PC-3 (cell line): ENCODE results near the gene BMP2K. TPM values are rescaled to one million over a fixed set of nuclear protein-coding genes. Genes with fewer than 3 reads are reported as not detected.

Source experiments
- ATAC-seq: fragments of 200-7000 bp; cut with Tn5 transposase; 2 replicates; pipeline ENCODE4 v1.9.1; 2020; ENCODE audit warnings: mild to moderate bottlenecking, moderate library complexity
- BruUV-seq: library from RNA; stranded (reverse); fragments of 400-500 nt; replicated peaks from 2 replicates; lab custom pipeline; 2021; lab: Mats Ljungman, UMichigan
- CTCF ChIA-PET: fragments of 300-600 bp; sonication (Branson Sonifier 250); formaldehyde crosslinking; loops from one replicate; lab custom pipeline; 2022; ENCODE audit warnings: antibody characterized with exemption; lab: Charles Lee
- POLR2A ChIA-PET: fragments of 300-600 bp; sonication (Branson Sonifier 250); formaldehyde crosslinking; loops from one replicate; lab custom pipeline; 2022; ENCODE audit warnings: antibody characterized with exemption; ENCODE audit not compliant: unreplicated experiment; lab: Charles Lee
- DNase-seq: peaks from one replicate; pipeline ENCODE4 v3.0.0-alpha.2; 2015
- H2AFZ ChIP-seq: fragments of 300-600 bp; sonication (generic); 2 replicates; pipeline ENCODE4 v1.6.0; 2016; ENCODE audit warnings: antibody characterized with exemption, low read length
- H3F3A ChIP-seq: fragments of 300-600 bp; sonication (generic); one replicate; pipeline ENCODE4 v1.6.0; 2017; ENCODE audit warnings: antibody characterized with exemption, low read length, control low read depth, mild to moderate bottlenecking; ENCODE audit not compliant: unreplicated experiment
- H3K27ac ChIP-seq: fragments of 300-600 bp; sonication (generic); 2 replicates; pipeline ENCODE4 v1.5.1; 2016; ENCODE audit warnings: mild to moderate bottlenecking, low read length
- H3K27me3 ChIP-seq: fragments of 300-600 bp; sonication (generic); 2 replicates; pipeline ENCODE4 v1.6.1; 2016; ENCODE audit warnings: low read length, mixed read lengths
- H3K36me3 ChIP-seq: fragments of 300-600 bp; sonication (generic); 2 replicates; pipeline ENCODE4 v1.6.1; 2016; ENCODE audit warnings: low read depth, mixed run types, low read length, mixed read lengths
- H3K4me1 ChIP-seq: fragments of 300-600 bp; sonication (generic); 2 replicates; pipeline ENCODE4 v1.5.1; 2016; ENCODE audit warnings: low read length; ENCODE audit not compliant: insufficient read depth
- H3K4me2 ChIP-seq: fragments of 300-600 bp; sonication (generic); 2 replicates; pipeline ENCODE4 v1.6.0; 2016; ENCODE audit warnings: low read length
- H3K4me3 ChIP-seq: fragments of 300-600 bp; sonication (generic); 2 replicates; pipeline ENCODE4 v1.5.1; 2016; ENCODE audit warnings: mild to moderate bottlenecking, low read length, mixed read lengths
- H3K79me2 ChIP-seq: fragments of 300-600 bp; sonication (generic); 2 replicates; pipeline ENCODE4 v1.6.1; 2017; ENCODE audit warnings: low read length, mixed read lengths
- H3K9ac ChIP-seq: fragments of 300-600 bp; sonication (generic); 2 replicates; pipeline ENCODE4 v1.6.0; 2016; ENCODE audit warnings: mild to moderate bottlenecking, low read length
- H3K9me2 ChIP-seq: fragments of 300-600 bp; sonication (generic); replicated peaks from 2 replicates; pipeline ENCODE4 v1.6.1; 2016; ENCODE audit warnings: mixed run types, low read length, mixed read lengths
- H3K9me3 ChIP-seq: fragments of 300-600 bp; sonication (generic); 2 replicates; pipeline ENCODE4 v1.6.1; 2016; ENCODE audit warnings: low read length, mixed read lengths
- H4K20me1 ChIP-seq: fragments of 300-600 bp; sonication (generic); 2 replicates; pipeline ENCODE4 v1.6.1; 2016; ENCODE audit warnings: low read length, mixed read lengths
- EZH2 ChIP-seq: fragments of 300-600 bp; sonication (generic); IDR thresholded peaks from one replicate; pipeline ENCODE4 v1.6.1; 2017; ENCODE audit warnings: antibody characterized with exemption, mild to moderate bottlenecking, low read length; ENCODE audit not compliant: unreplicated experiment
- EZH2phosphoT487 ChIP-seq: fragments of 300-600 bp; sonication (generic); IDR thresholded peaks from 2 replicates; pipeline ENCODE4 v1.6.1; 2018; ENCODE audit warnings: mild to moderate bottlenecking, antibody characterized with exemption, low read length, borderline replicate concordance
- intact Hi-C: fragments of 100-400 bp; cut with micrococcal nuclease; formaldehyde crosslinking; loops from 2 replicates; pipeline ENCODE4 v1.9.0; 2023
- total RNA-seq: library from RNA; depleted of rRNA; stranded (reverse); fragments of >200 nt; gene quantifications from 2 replicates; pipeline ENCODE4 v1.2.3, GENCODE V29; 2014
- TF ChIP-seq, protein P1 (sequence below): fragments of 300-600 bp; sonication (generic); conservative IDR thresholded peaks from 2 replicates; pipeline ENCODE4 v1.5.1; 2017; ENCODE audit warnings: antibody characterized with exemption, low read depth, mild to moderate bottlenecking, low read length

BMP2K gene
- total RNA-seq, 1 experiment from 2014 or later = 24.5 TPM

DNA sequence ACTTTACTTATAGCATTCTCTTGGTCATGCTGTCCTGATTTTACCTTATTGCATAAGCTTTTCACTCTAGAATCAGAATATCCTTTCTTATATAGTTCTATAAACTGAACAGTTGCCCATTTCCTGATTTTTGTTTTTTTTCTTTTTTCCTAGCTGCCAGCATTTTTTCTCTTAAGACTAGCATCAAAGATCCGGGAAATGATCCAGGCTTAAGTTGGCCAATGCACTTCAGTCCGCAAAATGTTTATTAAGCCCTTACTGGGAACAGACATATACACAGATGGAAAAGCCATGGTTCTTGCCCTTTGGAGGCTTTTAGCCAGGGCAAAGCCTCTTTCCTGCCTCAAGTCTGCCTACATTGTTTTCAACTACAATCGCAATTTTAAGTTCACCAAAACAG is 10.1 kb upstream of the BMP2K start:
- intact Hi-C loops = no loop called here
- TF ChIP-seq EZH2 (no peak), EZH2phosphoT487 (no peak)
- no peaks in the 10 kb centered on the region for H3F3A ChIP-seq
- H3K4me2 ChIP-seq = no peak overlapping the region
- no peaks in the 10 kb centered on the region for H3K36me3 ChIP-seq
- H3K9me3 ChIP-seq = no peaks in the 10 kb centered on the region
- H4K20me1 ChIP-seq = no peaks in the 10 kb centered on the region
- no peaks in the 10 kb centered on the region for H3K79me2 ChIP-seq
- ChIA-PET POLR2A (no interaction called here), CTCF (no interaction called here)
- no peaks in the 10 kb centered on the region for H3K27me3 ChIP-seq
- DNase-seq (no peak), ATAC-seq (no peak)
- H3K9me2 ChIP-seq = no peaks in the 10 kb centered on the region
- H3K4me1 ChIP-seq = peaks cover 20% of the 10 kb centered on the region
- no peak overlapping the region for H2AFZ ChIP-seq
- H3K4me3 ChIP-seq = no peak overlapping the region
- no TSS peak for BruUV-seq
- H3K9ac ChIP-seq = no peak overlapping the region
- H3K27ac ChIP-seq = no peak overlapping the region

DNA sequence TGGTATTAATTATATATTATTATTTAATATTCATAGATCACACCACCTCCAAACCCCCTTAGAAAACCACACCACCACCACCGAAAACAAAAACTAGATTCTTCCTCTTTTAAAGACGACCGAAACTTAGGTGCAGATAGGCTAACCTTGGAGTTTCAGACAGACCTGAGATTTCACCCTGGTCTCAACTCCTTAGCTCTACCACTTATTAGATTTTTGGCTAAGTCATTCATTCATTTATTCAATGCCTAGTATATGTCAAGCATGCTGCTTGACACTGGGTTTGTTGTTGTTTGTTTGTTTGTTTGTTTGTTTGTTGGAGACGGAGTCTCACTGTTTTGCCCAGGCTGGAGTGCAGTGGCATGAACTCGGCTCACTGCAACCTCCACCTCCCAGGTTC is 9.5 kb upstream of the BMP2K start:
- Histone ChIP-seq H4K20me1 (no peaks in the 10 kb centered on the region), H3K9me3 (no peaks in the 10 kb centered on the region), H3K4me1 (peaks cover 20% of the 10 kb centered on the region), H3K4me2 (no peak overlapping the region), H3K4me3 (no peak overlapping the region), H3K27ac (no peak overlapping the region), H3K9ac (no peak overlapping the region), H3K27me3 (no peaks in the 10 kb centered on the region), H2AFZ (no peak overlapping the region), H3K79me2 (no peaks in the 10 kb centered on the region), H3F3A (no peaks in the 10 kb centered on the region), H3K36me3 (no peaks in the 10 kb centered on the region), H3K9me2 (no peaks in the 10 kb centered on the region)
- no peak for ATAC-seq
- no peak for TF ChIP-seq EZH2
- no peak for DNase-seq
- POLR2A ChIA-PET = no interaction called here
- CTCF ChIA-PET = no interaction called here
- no TSS peak for BruUV-seq
- intact Hi-C loops = no loop called here

DNA sequence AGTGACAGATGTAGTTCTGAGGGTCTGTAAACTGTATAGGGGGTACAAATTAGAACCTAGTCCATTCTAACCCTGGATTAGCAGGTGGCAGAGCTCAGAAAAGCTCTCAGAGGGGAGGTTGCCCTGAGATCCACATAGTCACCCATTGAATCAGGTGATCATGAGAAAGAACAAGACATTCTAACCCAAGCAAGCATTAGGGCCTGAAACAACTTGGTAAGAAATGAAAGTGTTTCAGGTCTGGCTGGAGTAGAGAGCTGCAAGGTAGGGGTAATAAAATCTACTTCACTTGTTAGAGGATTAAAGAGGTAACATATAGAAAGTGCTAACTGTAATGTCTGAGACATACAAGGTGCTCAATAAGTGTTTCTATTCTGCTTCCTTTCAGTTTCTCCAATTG is 8.8 kb upstream of the BMP2K start:
- intact Hi-C loops = no loop called here
- ATAC-seq = no peak
- Histone ChIP-seq H3K9ac (no peak overlapping the region), H3K4me2 (no peak overlapping the region), H3K4me3 (no peak overlapping the region), H3K9me2 (no peaks in the 10 kb centered on the region), H2AFZ (no peak overlapping the region), H3K27me3 (no peaks in the 10 kb centered on the region), H4K20me1 (no peaks in the 10 kb centered on the region), H3K9me3 (no peaks in the 10 kb centered on the region), H3K4me1 (peaks cover 24% of the 10 kb centered on the region), H3K36me3 (no peaks in the 10 kb centered on the region), H3K79me2 (no peaks in the 10 kb centered on the region), H3K27ac (no peak overlapping the region), H3F3A (no peaks in the 10 kb centered on the region)
- no TSS peak for BruUV-seq
- TF ChIP-seq, protein P1, sequence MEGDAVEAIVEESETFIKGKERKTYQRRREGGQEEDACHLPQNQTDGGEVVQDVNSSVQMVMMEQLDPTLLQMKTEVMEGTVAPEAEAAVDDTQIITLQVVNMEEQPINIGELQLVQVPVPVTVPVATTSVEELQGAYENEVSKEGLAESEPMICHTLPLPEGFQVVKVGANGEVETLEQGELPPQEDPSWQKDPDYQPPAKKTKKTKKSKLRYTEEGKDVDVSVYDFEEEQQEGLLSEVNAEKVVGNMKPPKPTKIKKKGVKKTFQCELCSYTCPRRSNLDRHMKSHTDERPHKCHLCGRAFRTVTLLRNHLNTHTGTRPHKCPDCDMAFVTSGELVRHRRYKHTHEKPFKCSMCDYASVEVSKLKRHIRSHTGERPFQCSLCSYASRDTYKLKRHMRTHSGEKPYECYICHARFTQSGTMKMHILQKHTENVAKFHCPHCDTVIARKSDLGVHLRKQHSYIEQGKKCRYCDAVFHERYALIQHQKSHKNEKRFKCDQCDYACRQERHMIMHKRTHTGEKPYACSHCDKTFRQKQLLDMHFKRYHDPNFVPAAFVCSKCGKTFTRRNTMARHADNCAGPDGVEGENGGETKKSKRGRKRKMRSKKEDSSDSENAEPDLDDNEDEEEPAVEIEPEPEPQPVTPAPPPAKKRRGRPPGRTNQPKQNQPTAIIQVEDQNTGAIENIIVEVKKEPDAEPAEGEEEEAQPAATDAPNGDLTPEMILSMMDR = no peak
- TF ChIP-seq EZH2 = no peak
- no peak for TF ChIP-seq EZH2phosphoT487
- no peak for DNase-seq
- ChIA-PET POLR2A (no interaction called here), CTCF (no interaction called here)
